Measurements from ENCODE around the gene SLC25A22.

Gene SLC25A22

GRCh38 chr11:802018-802617 is 4.0 kb upstream of the SLC25A22 start:
- no peak for DNase-seq

- DNase-seq, result no peak
Observed at GRCh38 chr11:801097-801780, 3.2 kb upstream of the SLC25A22 start.

- DNase-seq, result no peak
Observed at GRCh38 chr11:800473-800872, 2.4 kb upstream of the SLC25A22 start.

- no peak for DNase-seq
Observed at GRCh38 chr11:799641-800316, 1.7 kb upstream of the SLC25A22 start.

GRCh38 chr11:797296-798092 is 587 bp downstream of the SLC25A22 start:
- peak; percentile 77 for DNase-seq

- DNase-seq, result no peak
Observed at GRCh38 chr11:796565-797295, 1.4 kb downstream of the SLC25A22 start.

GRCh38 chr11:795634-796564 is 2.2 kb downstream of the SLC25A22 start:
- peak; percentile 69 for DNase-seq

GRCh38 chr11:794766-795633 is 3.1 kb downstream of the SLC25A22 start:
- no peak for DNase-seq

GRCh38 chr11:794013-794765 is 3.9 kb downstream of the SLC25A22 start:
- no peak for DNase-seq

GRCh38 chr11:793556-793955 is 4.5 kb downstream of the SLC25A22 start:
- DNase-seq, result peak; percentile 77

GRCh38 chr11:792873-793272 is 5.2 kb downstream of the SLC25A22 start:
- no peak for DNase-seq

GRCh38 chr11:792535-792821 is 5.6 kb downstream of the SLC25A22 start:
- no peak for DNase-seq

GRCh38 chr11:791658-792534 is 6.2 kb downstream of the SLC25A22 start:
- DNase-seq, result no peak

GRCh38 chr11:790721-791564 is 7.1 kb downstream of the SLC25A22 start:
- peak; percentile 40 for DNase-seq

GRCh38 chr11:789943-790342 is 8.1 kb downstream of the SLC25A22 start, which contains the start of gene CEND1:
TSS of gene CEND1 (minus strand) at chr11:790090. CDS start at chr11:788576, 1,514 bp downstream.
- no peak for DNase-seq

GRCh38 chr11:788953-789940 is 8.8 kb downstream of the SLC25A22 start:
- DNase-seq, result no peak

Measured in DMS 273 treated with DMSO at 0.1 percent for 48 hours (cell line).